Measurements from ENCODE around the gene LAPTM4A.
"Not testable (repeated sequence)": the region's sequence is repeated elsewhere in the genome, so short reads cannot be mapped to it uniquely, and the experiment has no call there.

The LAPTM4A gene

GRCh38 chr2:20081841-20082240 lies 30.4 kb upstream of the LAPTM4A start:
- TF ChIP-seq CTCF (IDR thresholded peaks at IDR 0.05; ENCODE audit: low read length, missing control alignments), result no peak
- no peak overlapping the region for H3K4me3 ChIP-seq (replicated peaks; ENCODE audit: low read depth, low read length)
- DNase-seq (ENCODE audit: low read depth), result no peak

GRCh38 chr2:20080839-20081415 lies 29.5 kb upstream of the LAPTM4A start:
- no peak for TF ChIP-seq CTCF (IDR thresholded peaks at IDR 0.05; ENCODE audit: low read length, missing control alignments)
- DNase-seq (ENCODE audit: low read depth), result no peak
- H3K4me3 ChIP-seq (replicated peaks; ENCODE audit: low read depth, low read length), result no peak overlapping the region

GRCh38 chr2:20080428-20080827 lies 29.0 kb upstream of the LAPTM4A start:
- no peak for DNase-seq (ENCODE audit: low read depth)
- TF ChIP-seq CTCF (IDR thresholded peaks at IDR 0.05; ENCODE audit: low read length, missing control alignments), result no peak
- H3K4me3 ChIP-seq (replicated peaks; ENCODE audit: low read depth, low read length), result no peak overlapping the region

- TF ChIP-seq CTCF (IDR thresholded peaks at IDR 0.05; ENCODE audit: low read length, missing control alignments), result no peak
- no peak for DNase-seq (ENCODE audit: low read depth)
- H3K4me3 ChIP-seq (replicated peaks; ENCODE audit: low read depth, low read length), result no peak overlapping the region
Observed at GRCh38 chr2:20079546-20080115, 28.2 kb upstream of the LAPTM4A start.

GRCh38 chr2:20077411-20077940 lies 26.0 kb upstream of the LAPTM4A start:
- no peak for DNase-seq (ENCODE audit: low read depth)
- no peak for TF ChIP-seq CTCF (IDR thresholded peaks at IDR 0.05; ENCODE audit: low read length, missing control alignments)
- no peak overlapping the region for H3K4me3 ChIP-seq (replicated peaks; ENCODE audit: low read depth, low read length)

GRCh38 chr2:20076757-20077156 lies 25.3 kb upstream of the LAPTM4A start:
- DNase-seq (ENCODE audit: low read depth), result no peak
- H3K4me3 ChIP-seq (replicated peaks; ENCODE audit: low read depth, low read length), result no peak overlapping the region
- no peak for TF ChIP-seq CTCF (IDR thresholded peaks at IDR 0.05; ENCODE audit: low read length, missing control alignments)

- DNase-seq (ENCODE audit: low read depth), result no peak
- no peak overlapping the region for H3K4me3 ChIP-seq (replicated peaks; ENCODE audit: low read depth, low read length)
- no peak for TF ChIP-seq CTCF (IDR thresholded peaks at IDR 0.05; ENCODE audit: low read length, missing control alignments)
Observed at GRCh38 chr2:20074901-20075300, 23.5 kb upstream of the LAPTM4A start.

GRCh38 chr2:20074046-20074648 lies 22.7 kb upstream of the LAPTM4A start:
- DNase-seq (ENCODE audit: low read depth), result peak; percentile 68
- H3K4me3 ChIP-seq (replicated peaks; ENCODE audit: low read depth, low read length), result not testable (repeated sequence)
